Measurements from ENCODE around the gene MAST2.

Gene MAST2

GRCh38 chr1:46072975-46073374 is 269.6 kb downstream of the MAST2 start:
- TF ChIP-seq CTCF (IDR thresholded peaks at IDR 0.05; ENCODE audit: control insufficient read depth, insufficient read depth, low read depth, low read length, missing control alignments): no peak
- H3K4me3 ChIP-seq (ENCODE audit: control insufficient read depth, low read depth, low read length): no peak overlapping the region
- no peak for DNase-seq (ENCODE audit: low read depth)

- no peak for TF ChIP-seq CTCF (IDR thresholded peaks at IDR 0.05; ENCODE audit: control insufficient read depth, insufficient read depth, low read depth, low read length, missing control alignments)
- no peak for DNase-seq (ENCODE audit: low read depth)
- H3K4me3 ChIP-seq (ENCODE audit: control insufficient read depth, low read depth, low read length): no peak overlapping the region
Measured at GRCh38 chr1:46076343-46076742, 272.9 kb downstream of the MAST2 start.

- no peak for TF ChIP-seq CTCF (IDR thresholded peaks at IDR 0.05; ENCODE audit: control insufficient read depth, insufficient read depth, low read depth, low read length, missing control alignments)
- H3K4me3 ChIP-seq (ENCODE audit: control insufficient read depth, low read depth, low read length): no peak overlapping the region
- no peak for DNase-seq (ENCODE audit: low read depth)
Measured at GRCh38 chr1:46077644-46078043, 274.2 kb downstream of the MAST2 start.

GRCh38 chr1:46080257-46080656 is 276.8 kb downstream of the MAST2 start:
- TF ChIP-seq CTCF (IDR thresholded peaks at IDR 0.05; ENCODE audit: control insufficient read depth, insufficient read depth, low read depth, low read length, missing control alignments): no peak
- H3K4me3 ChIP-seq (ENCODE audit: control insufficient read depth, low read depth, low read length): no peak overlapping the region
- no peak for DNase-seq (ENCODE audit: low read depth)

GRCh38 chr1:46081206-46081605 is 277.8 kb downstream of the MAST2 start:
- no peak overlapping the region for H3K4me3 ChIP-seq (ENCODE audit: control insufficient read depth, low read depth, low read length)
- DNase-seq (ENCODE audit: low read depth): no peak
- TF ChIP-seq CTCF (IDR thresholded peaks at IDR 0.05; ENCODE audit: control insufficient read depth, insufficient read depth, low read depth, low read length, missing control alignments): no peak

GRCh38 chr1:46081619-46082018 is 278.2 kb downstream of the MAST2 start:
- no peak for TF ChIP-seq CTCF (IDR thresholded peaks at IDR 0.05; ENCODE audit: control insufficient read depth, insufficient read depth, low read depth, low read length, missing control alignments)
- DNase-seq (ENCODE audit: low read depth): no peak
- H3K4me3 ChIP-seq (ENCODE audit: control insufficient read depth, low read depth, low read length): no peak overlapping the region

- no peak overlapping the region for H3K4me3 ChIP-seq (ENCODE audit: control insufficient read depth, low read depth, low read length)
- no peak for TF ChIP-seq CTCF (IDR thresholded peaks at IDR 0.05; ENCODE audit: control insufficient read depth, insufficient read depth, low read depth, low read length, missing control alignments)
- DNase-seq (ENCODE audit: low read depth): no peak
Measured at GRCh38 chr1:46083579-46083978, 280.2 kb downstream of the MAST2 start.

Data from AG09309 (cell line).